CD4-positive, alpha-beta memory T cell (primary cell): Measurements from ENCODE around the gene SENP5. TPM values are rescaled to one million over a fixed set of nuclear protein-coding genes. Genes with fewer than 3 reads are reported as not detected.

Experiments used
- CTCF ChIA-PET: fragments of 350-600 bp; sonication (Branson Sonifier 250); formaldehyde crosslinking; loops from one replicate; lab custom pipeline; 2021; ENCODE audit warnings: inconsistent platforms; ENCODE audit not compliant: partially characterized antibody; lab: Charles Lee
- POLR2A ChIA-PET: fragments of 350-600 bp; sonication (Branson Sonifier 250); formaldehyde crosslinking; loops from one replicate; lab custom pipeline; 2021; ENCODE audit not compliant: partially characterized antibody; lab: Charles Lee
- DNase-seq, 5 donors: peaks; one replicate each; pipeline versions ENCODE4 v3.0.0 to v3.0.0-alpha.2; 2020 to 2022; ENCODE audit warnings: mixed read lengths in 1 of 5
- H3K27ac ChIP-seq: one replicate; pipeline ENCODE4 v1.7.0; 2013; ENCODE audit warnings: low read depth, low read length
- H3K27me3 ChIP-seq: 2 replicates; pipeline ENCODE4 v1.7.0; 2013; ENCODE audit warnings: mild to moderate bottlenecking, low read length, moderate library complexity; ENCODE audit not compliant: insufficient read depth
- H3K36me3 ChIP-seq: 2 replicates; pipeline ENCODE4 v1.7.0; 2013; ENCODE audit warnings: mild to moderate bottlenecking, low read length, moderate library complexity; ENCODE audit not compliant: insufficient read depth
- H3K4me1 ChIP-seq: 2 replicates; pipeline ENCODE4 v1.7.0; 2013; ENCODE audit warnings: mild to moderate bottlenecking, low read length, moderate library complexity; ENCODE audit not compliant: insufficient read depth
- H3K4me3 ChIP-seq, 2 donors: one replicate each; pipeline ENCODE4 v1.7.0; 2013; ENCODE audit warnings: low read length in 2 of 2, mild to moderate bottlenecking in 1 of 2
- H3K9me3 ChIP-seq, 2 donors: one replicate each; pipeline ENCODE4 v1.7.0; 2013; ENCODE audit warnings: low read length in 2 of 2, control low read depth in 1 of 2; ENCODE audit not compliant: control insufficient read depth in 1 of 2
- H3K27ac Mint-ChIP-seq, 7 donors: one replicate each; pipeline ENCODE4 v1.8.0; 2020 to 2021; ENCODE audit warnings: mixed read lengths in 7 of 7, mild to moderate bottlenecking in 6 of 7, inconsistent platforms in 3 of 7, moderate library complexity in 3 of 7
- H3K27me3 Mint-ChIP-seq, 2 donors: one replicate each; pipeline ENCODE4 v1.8.0; 2020 to 2021; ENCODE audit warnings: mixed read lengths in 2 of 2
- H3K36me3 Mint-ChIP-seq, 2 donors: one replicate each; pipeline ENCODE4 v1.8.0; 2020 to 2021; ENCODE audit warnings: mixed read lengths in 2 of 2, inconsistent platforms in 1 of 2, mild to moderate bottlenecking in 1 of 2
- H3K4me1 Mint-ChIP-seq, 4 donors: one replicate each; pipeline ENCODE4 v1.8.0; 2020 to 2021; ENCODE audit warnings: mixed read lengths in 4 of 4, mild to moderate bottlenecking in 1 of 4
- H3K4me3 Mint-ChIP-seq, 8 donors: one replicate each; pipeline ENCODE4 v1.8.0; 2020 to 2021; ENCODE audit warnings: mixed read lengths in 8 of 8, mild to moderate bottlenecking in 7 of 8, moderate library complexity in 6 of 8, inconsistent platforms in 3 of 8
- H3K9me3 Mint-ChIP-seq, 8 donors: one replicate each; pipeline ENCODE4 v1.8.0; 2020 to 2021; ENCODE audit warnings: mixed read lengths in 8 of 8, mild to moderate bottlenecking in 5 of 8, inconsistent platforms in 3 of 8, moderate library complexity in 1 of 8
- intact Hi-C: fragments of 100-400 bp; cut with micrococcal nuclease; formaldehyde crosslinking; loops from one replicate; pipeline ENCODE4 v1.15.1; 2023
- polyA plus RNA-seq, 2 donors: library from polyadenylated mRNA; unstranded; fragments of 300-500 nt; fragmentation: Illumina TruSeq; gene quantifications; one replicate each; pipeline ENCODE4 v1.2.3, GENCODE V29; 2021
- total RNA-seq, 2 experiments: library from RNA; stranded (reverse); gene quantifications; one replicate each; pipeline ENCODE4 v1.2.3, GENCODE V29; 2021

SENP5 gene
- total and polyA plus RNA-seq, 4 experiments from 2014 or later = 4.9 to 45.5 (median 27.0) TPM

- no peaks in the 10 kb centered on the region for H3K4me1 ChIP-seq
- Mint-ChIP-seq H3K36me3 (peaks cover 32 to 40% of the 10 kb centered on the region in 2 donors), H3K9me3 (peaks cover 0 to 7% (median 0%) of the 10 kb centered on the region in 8 donors), H3K4me1 (peaks cover 0 to 11% (median 3%) of the 10 kb centered on the region in 4 donors), H3K27me3 (no peaks in the 10 kb centered on the region), H3K4me3 (no peak overlapping the region), H3K27ac (no peak overlapping the region)
- no peaks in the 10 kb centered on the region for H3K9me3 ChIP-seq
- ChIA-PET CTCF (no interaction called here), POLR2A (interaction anchor here (0.7 kb wide), 1 partner anchor 8 kb away, joined by 3 read pairs; no protein-coding TSS in a partner anchor)
- H3K36me3 ChIP-seq = peaks cover 11% of the 10 kb centered on the region
- H3K27me3 ChIP-seq = no peaks in the 10 kb centered on the region
- no peak for DNase-seq
- H3K27ac ChIP-seq = no peak overlapping the region
- no peak overlapping the region for H3K4me3 ChIP-seq
- intact Hi-C loops = no loop called here
Observed at GRCh38 chr3:196914866-196915265, 47.1 kb downstream of the SENP5 start.

GRCh38 chr3:196915375-196915774 lies 47.7 kb downstream of the SENP5 start:
- Mint-ChIP-seq H3K27ac (no peak overlapping the region), H3K4me1 (peaks cover 0 to 11% (median 3%) of the 10 kb centered on the region in 4 donors), H3K9me3 (peaks cover 0 to 7% (median 0%) of the 10 kb centered on the region in 8 donors), H3K27me3 (no peaks in the 10 kb centered on the region), H3K4me3 (no peak overlapping the region), H3K36me3 (peaks cover 31 to 40% of the 10 kb centered on the region in 2 donors)
- no peak for DNase-seq
- Histone ChIP-seq H3K27ac (no peak overlapping the region), H3K36me3 (peaks cover 11% of the 10 kb centered on the region), H3K27me3 (no peaks in the 10 kb centered on the region), H3K4me3 (no peak overlapping the region), H3K9me3 (no peaks in the 10 kb centered on the region), H3K4me1 (no peaks in the 10 kb centered on the region)
- CTCF ChIA-PET = no interaction called here
- intact Hi-C loops = no loop called here
- POLR2A ChIA-PET = no interaction called here

- peaks cover 11% of the 10 kb centered on the region for H3K36me3 ChIP-seq
- Mint-ChIP-seq H3K4me1 (peaks cover 0 to 11% (median 2%) of the 10 kb centered on the region in 4 donors), H3K36me3 (peaks cover 27 to 39% of the 10 kb centered on the region in 2 donors), H3K27me3 (no peaks in the 10 kb centered on the region), H3K4me3 (no peak overlapping the region), H3K27ac (no peak overlapping the region), H3K9me3 (peaks cover 0 to 7% (median 0%) of the 10 kb centered on the region in 8 donors)
- ChIA-PET POLR2A (interaction anchor here (0.7 kb wide), 1 partner anchor 8 kb away, joined by 4 read pairs; no protein-coding TSS in a partner anchor), CTCF (no interaction called here)
- intact Hi-C loops = no loop called here
- H3K4me1 ChIP-seq = no peaks in the 10 kb centered on the region
- H3K27ac ChIP-seq = no peak overlapping the region
- H3K27me3 ChIP-seq = no peaks in the 10 kb centered on the region
- H3K4me3 ChIP-seq = no peak overlapping the region
- no peak for DNase-seq
- no peaks in the 10 kb centered on the region for H3K9me3 ChIP-seq
Observed at GRCh38 chr3:196916221-196916620, 48.5 kb downstream of the SENP5 start.

GRCh38 chr3:196916995-196917394 lies 49.3 kb downstream of the SENP5 start:
- POLR2A ChIA-PET = interaction anchor here (1.5 kb wide), 1 partner anchor 49 kb away, joined by 4 read pairs; the partner anchor contains the start of gene SENP5
- H3K36me3 Mint-ChIP-seq = peaks cover 27 to 39% of the 10 kb centered on the region in 2 donors
- no peak overlapping the region for H3K4me3 Mint-ChIP-seq
- H3K9me3 Mint-ChIP-seq = peaks cover 0 to 7% (median 0%) of the 10 kb centered on the region in 8 donors
- no peak overlapping the region for H3K4me3 ChIP-seq
- H3K36me3 ChIP-seq = peaks cover 11% of the 10 kb centered on the region
- CTCF ChIA-PET = no interaction called here
- H3K27me3 ChIP-seq = no peaks in the 10 kb centered on the region
- intact Hi-C loops = no loop called here
- peaks cover 0 to 9% (median 2%) of the 10 kb centered on the region in 4 donors for H3K4me1 Mint-ChIP-seq
- no peak for DNase-seq
- no peak overlapping the region for H3K27ac ChIP-seq
- H3K9me3 ChIP-seq = no peaks in the 10 kb centered on the region
- no peaks in the 10 kb centered on the region for H3K4me1 ChIP-seq
- peak overlapping the region in 3 of 7 donors; percentile 4 to 80 (median 38) for H3K27ac Mint-ChIP-seq
- no peaks in the 10 kb centered on the region for H3K27me3 Mint-ChIP-seq

- Mint-ChIP-seq H3K27me3 (no peaks in the 10 kb centered on the region), H3K9me3 (peaks cover 0 to 7% (median 0%) of the 10 kb centered on the region in 8 donors), H3K4me1 (peaks cover 0 to 6% (median under 1%) of the 10 kb centered on the region in 4 donors), H3K36me3 (peaks cover 22 to 43% of the 10 kb centered on the region in 2 donors), H3K27ac (peak overlapping the region in 1 of 7 donors; percentile 25), H3K4me3 (no peak overlapping the region)
- Histone ChIP-seq H3K4me1 (no peaks in the 10 kb centered on the region), H3K36me3 (peaks cover 11% of the 10 kb centered on the region), H3K27ac (no peak overlapping the region), H3K4me3 (no peak overlapping the region), H3K27me3 (no peaks in the 10 kb centered on the region), H3K9me3 (no peaks in the 10 kb centered on the region)
- ChIA-PET CTCF (interaction anchor here (1.2 to 1.3 kb wide), 2 partner anchors 20 to 82 kb away, joined by 3 read pairs; no protein-coding TSS in a partner anchor), POLR2A (interaction anchor here (0.7 kb wide), 1 partner anchor 587 kb away, joined by 4 read pairs; no protein-coding TSS in a partner anchor)
- DNase-seq = no peak
- intact Hi-C loops = no loop called here
Observed at GRCh38 chr3:196918968-196919367, 51.2 kb downstream of the SENP5 start.

- H3K36me3 Mint-ChIP-seq = peaks cover 12 to 37% of the 10 kb centered on the region in 2 donors
Observed at GRCh38 chr3:196920733-196921132, 53.0 kb downstream of the SENP5 start.

GRCh38 chr3:196927571-196928453 lies 60.1 kb downstream of the SENP5 start:
- Histone ChIP-seq H3K4me3 (no peak overlapping the region), H3K4me1 (no peaks in the 10 kb centered on the region), H3K9me3 (no peaks in the 10 kb centered on the region), H3K27ac (no peak overlapping the region), H3K36me3 (peaks cover 36% of the 10 kb centered on the region), H3K27me3 (no peaks in the 10 kb centered on the region)
- Mint-ChIP-seq H3K36me3 (peaks cover 19 to 70% of the 10 kb centered on the region in 2 donors), H3K27ac (peak overlapping the region in 2 of 7 donors; percentile 51 to 55), H3K4me3 (no peak overlapping the region), H3K9me3 (no peaks in the 10 kb centered on the region), H3K4me1 (no peaks in the 10 kb centered on the region), H3K27me3 (no peaks in the 10 kb centered on the region)
- DNase-seq = no peak
- CTCF ChIA-PET = no interaction called here
- intact Hi-C loops = no loop called here
- POLR2A ChIA-PET = interaction anchor here (2.1 kb wide), 1 partner anchor 14 kb away, joined by 8 read pairs; the partner anchor contains the start of gene NCBP2

More at GRCh38 chr3:196920733-196921132, 53.0 kb downstream of the SENP5 start:
- peaks cover 0 to 6% (median under 1%) of the 10 kb centered on the region in 4 donors for H3K4me1 Mint-ChIP-seq
- Histone ChIP-seq H3K27me3 (no peaks in the 10 kb centered on the region), H3K27ac (no peak overlapping the region), H3K4me1 (no peaks in the 10 kb centered on the region), H3K36me3 (no peaks in the 10 kb centered on the region), H3K4me3 (no peak overlapping the region), H3K9me3 (no peaks in the 10 kb centered on the region)
- ChIA-PET POLR2A (no interaction called here), CTCF (no interaction called here)
- intact Hi-C loops = no loop called here
- no peak overlapping the region for H3K4me3 Mint-ChIP-seq
- peak overlapping the region in 3 of 7 donors; percentile 42 to 68 (median 43) for H3K27ac Mint-ChIP-seq
- H3K9me3 Mint-ChIP-seq = peaks cover 0 to 7% (median 0%) of the 10 kb centered on the region in 8 donors
- DNase-seq = no peak
- no peaks in the 10 kb centered on the region for H3K27me3 Mint-ChIP-seq
